NCI-H748 (cell line): Measurements from ENCODE around the gene SLC30A2.
"Not testable (repeated sequence)": the region's sequence is repeated elsewhere in the genome, so short reads cannot be mapped to it uniquely, and the experiment has no call there.

Experiments used
- DNase-seq: peaks from one replicate; lab custom pipeline; 2025; ENCODE audit not compliant: unreplicated experiment; lab: John Stamatoyannopoulos, UW

The SLC30A2 gene

DNA sequence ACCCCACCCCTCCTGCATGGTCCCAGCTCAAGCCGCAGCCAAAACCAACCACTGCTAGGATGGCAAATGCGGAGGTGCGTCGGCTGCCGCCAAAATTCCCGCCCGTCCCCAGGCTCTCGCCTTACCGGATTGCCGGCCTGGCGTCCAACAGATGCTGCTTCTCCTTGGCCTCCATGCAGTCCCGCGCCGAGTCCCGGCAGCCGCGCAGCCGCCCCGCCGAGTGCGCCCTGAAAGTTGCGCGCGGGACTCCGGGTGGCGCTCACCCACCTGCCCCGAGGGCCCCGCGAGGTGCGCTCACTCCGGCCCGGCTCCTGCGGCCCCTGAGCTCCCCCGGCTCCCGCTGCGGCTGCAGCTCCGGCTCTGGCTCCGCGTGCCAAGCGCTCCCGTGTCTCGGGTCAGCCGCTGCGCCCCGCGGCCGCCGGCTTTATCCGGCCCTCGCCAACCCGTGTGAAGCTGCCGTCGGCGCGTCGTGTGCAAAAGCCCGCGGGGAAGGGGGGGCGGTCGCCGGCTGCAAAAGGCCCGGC, at the start of gene SLC30A2:
TSS of gene SLC30A2 (minus strand) at position 397 of the 524 bp plus-strand sequence. CDS start at position 175, 222 bp downstream.
- peak; percentile 51 for DNase-seq

DNA sequence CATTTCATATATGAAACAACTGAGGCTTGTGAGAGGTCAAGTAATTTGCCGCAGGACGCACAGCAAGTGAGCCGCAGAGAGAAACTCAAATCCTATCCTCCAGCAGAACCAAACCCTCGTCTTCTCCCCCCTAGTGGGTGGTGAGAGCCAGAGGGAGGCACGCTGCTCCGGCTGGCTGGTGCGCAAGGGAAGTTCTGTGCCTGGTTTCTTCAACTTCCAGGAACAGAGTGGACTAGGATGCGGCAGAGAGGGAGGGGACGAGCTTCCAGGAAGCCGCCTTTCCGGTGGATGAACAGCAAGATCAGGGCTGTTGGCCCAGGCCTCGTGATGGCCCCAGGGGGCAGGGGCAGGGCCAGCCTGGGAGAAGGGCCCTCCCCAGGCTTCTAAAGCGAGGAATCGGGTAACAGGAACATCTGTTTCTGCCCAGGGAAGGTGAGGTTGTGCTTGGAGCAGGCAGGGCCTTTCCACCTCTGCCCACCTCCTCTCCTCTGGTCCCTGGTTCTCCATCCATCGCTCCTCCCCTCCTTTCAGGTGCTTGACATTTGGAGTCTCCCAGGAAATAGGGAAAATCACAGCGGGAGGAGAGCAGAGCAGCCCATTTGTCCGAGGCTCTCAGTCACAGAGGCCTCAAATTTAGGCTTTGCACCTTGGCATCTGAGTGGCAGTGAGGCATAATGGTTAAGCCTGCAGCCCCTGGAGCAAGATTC, 48.9 kb upstream of the SLC30A2 start:
- DNase-seq, result no peak

GRCh38 chr1:26094076-26094669, 48.3 kb upstream of the SLC30A2 start:
- no peak for DNase-seq

- DNase-seq, result not testable (repeated sequence)
Observed at GRCh38 chr1:26093569-26093968, 47.7 kb upstream of the SLC30A2 start.

- DNase-seq, result no peak
Observed at GRCh38 chr1:26092422-26092821, 46.5 kb upstream of the SLC30A2 start.

GRCh38 chr1:26090893-26091292, 45.0 kb upstream of the SLC30A2 start:
- no peak for DNase-seq

- DNase-seq, result no peak
Observed at GRCh38 chr1:26089125-26089524, 43.2 kb upstream of the SLC30A2 start.

DNA sequence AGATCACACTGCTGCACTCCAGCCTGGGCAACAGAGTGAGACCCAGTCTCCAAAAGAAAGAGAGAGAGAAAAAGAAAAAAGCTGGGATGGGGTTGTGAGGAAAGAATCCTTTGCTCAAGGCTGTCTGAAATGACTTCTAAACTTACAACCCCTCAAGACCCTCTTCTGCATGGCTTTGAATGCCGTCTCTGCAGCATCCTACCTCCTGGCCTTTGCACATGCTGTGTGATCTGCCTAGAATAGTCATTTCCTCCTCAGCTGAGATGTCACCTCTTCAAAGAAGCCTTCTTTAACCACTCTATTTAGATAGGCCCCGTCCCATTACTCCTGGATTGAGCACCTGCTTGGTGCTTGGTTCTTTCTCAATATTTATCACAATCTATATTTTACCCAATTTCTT, 38.9 kb upstream of the SLC30A2 start:
- no peak for DNase-seq

GRCh38 chr1:26084091-26084561, 38.2 kb upstream of the SLC30A2 start:
- no peak for DNase-seq

- DNase-seq, result no peak
Observed at GRCh38 chr1:26083208-26083607, 37.3 kb upstream of the SLC30A2 start.

- no peak for DNase-seq
Observed at GRCh38 chr1:26082020-26082350, 36.1 kb upstream of the SLC30A2 start.

- DNase-seq, result no peak
Observed at GRCh38 chr1:26081267-26082019, 35.5 kb upstream of the SLC30A2 start.

GRCh38 chr1:26079960-26080814, 34.3 kb upstream of the SLC30A2 start:
- DNase-seq, result no peak

DNA sequence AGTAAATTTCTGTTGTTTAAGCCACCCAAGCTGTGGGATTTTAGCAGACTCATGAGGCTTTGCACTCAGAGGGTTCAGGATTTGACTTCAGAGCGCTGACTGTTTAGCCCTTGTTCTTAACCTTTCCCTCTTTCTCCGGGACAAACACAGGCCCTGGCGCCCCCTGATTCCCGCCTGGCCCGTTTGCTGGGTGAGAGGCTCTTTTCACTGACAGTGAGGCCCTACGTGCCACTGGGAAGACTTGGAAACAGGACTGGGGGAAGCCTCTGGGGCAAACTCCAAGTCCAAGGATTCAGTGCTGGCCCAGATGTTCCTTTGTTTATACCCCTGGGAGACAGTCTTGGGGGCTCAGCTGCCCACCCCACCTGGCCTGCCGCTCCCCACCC, 33.3 kb upstream of the SLC30A2 start:
- no peak for DNase-seq

- DNase-seq, result no peak
Observed at GRCh38 chr1:26078286-26079177, 32.6 kb upstream of the SLC30A2 start.

GRCh38 chr1:26077524-26077923, 31.6 kb upstream of the SLC30A2 start:
- no peak for DNase-seq

GRCh38 chr1:26075421-26076144, 29.7 kb upstream of the SLC30A2 start:
- DNase-seq, result no peak

DNA sequence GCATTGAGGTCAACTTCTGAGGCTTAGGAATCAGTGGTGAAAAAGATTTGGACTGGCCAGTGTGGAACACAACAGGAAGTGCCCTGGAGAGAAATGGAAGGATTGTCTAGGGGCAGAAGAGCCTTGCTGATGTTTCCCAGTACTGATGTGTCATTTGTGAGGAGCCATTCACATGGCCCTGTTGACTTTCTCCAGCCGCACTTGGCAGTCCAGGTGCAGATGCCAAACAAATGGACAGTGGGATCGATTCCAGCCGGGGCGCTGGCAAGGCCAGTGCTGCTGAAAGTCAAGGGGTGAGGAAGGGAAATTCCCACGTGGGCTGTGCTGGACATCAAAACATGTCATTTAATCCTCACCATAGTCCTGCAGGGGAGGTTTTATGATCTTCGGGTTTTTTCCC, 26.4 kb upstream of the SLC30A2 start:
- DNase-seq, result no peak

DNA sequence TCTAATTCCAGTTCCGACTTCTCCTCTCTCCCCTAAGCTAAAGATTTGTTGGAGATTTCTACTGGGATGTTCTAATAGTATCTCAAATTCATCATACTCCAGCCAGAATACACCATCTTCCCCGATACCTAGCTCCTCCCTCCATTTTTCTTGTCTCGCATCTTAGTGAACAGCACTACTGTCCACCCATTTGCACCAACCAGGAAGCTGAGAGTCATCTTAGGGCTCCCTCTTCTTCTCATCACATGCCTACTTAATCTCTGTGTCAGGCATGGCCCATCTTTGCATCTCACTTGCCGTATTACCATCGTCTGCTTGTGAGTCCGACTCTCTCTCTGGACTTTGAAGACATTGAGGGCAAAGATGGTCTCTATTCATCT, 25.0 kb upstream of the SLC30A2 start:
- no peak for DNase-seq
